SIG-M5 treated with dmso at 0.1 percent for 504 hours (cell line): ENCODE results near the gene SRGAP1.

ENCODE experiments used
- DNase-seq: peaks from one replicate; lab custom pipeline; 2025; ENCODE audit not compliant: unreplicated experiment; lab: John Stamatoyannopoulos, UW

The SRGAP1 gene

GRCh38 chr12:63844391-63845341, at the start of gene SRGAP1:
TSS of gene SRGAP1 (plus strand) at chr12:63844700. CDS start at chr12:63844817, 117 bp downstream.
- peak; percentile 59 for DNase-seq

GRCh38 chr12:63795032-63795687, 49.3 kb upstream of the SRGAP1 start:
- DNase-seq = no peak

GRCh38 chr12:63795944-63796343, 48.6 kb upstream of the SRGAP1 start:
- DNase-seq = no peak

GRCh38 chr12:63802012-63802608, 42.4 kb upstream of the SRGAP1 start:
- DNase-seq = peak; percentile 26

GRCh38 chr12:63804746-63805145, 39.8 kb upstream of the SRGAP1 start:
- no peak for DNase-seq

- no peak for DNase-seq
Measured at GRCh38 chr12:63805704-63806672, 38.5 kb upstream of the SRGAP1 start.

GRCh38 chr12:63808631-63809030, 35.9 kb upstream of the SRGAP1 start:
- no peak for DNase-seq

- no peak for DNase-seq
Measured at GRCh38 chr12:63809566-63809965, 34.9 kb upstream of the SRGAP1 start.

GRCh38 chr12:63811334-63811733, 33.2 kb upstream of the SRGAP1 start:
- no peak for DNase-seq

- DNase-seq = no peak
Measured at GRCh38 chr12:63811755-63812154, 32.7 kb upstream of the SRGAP1 start.

GRCh38 chr12:63814146-63814772, 30.2 kb upstream of the SRGAP1 start:
- DNase-seq = no peak

- no peak for DNase-seq
Measured at GRCh38 chr12:63815482-63815852, 29.0 kb upstream of the SRGAP1 start.

- DNase-seq = no peak
Measured at GRCh38 chr12:63816031-63816430, 28.5 kb upstream of the SRGAP1 start.

- DNase-seq = no peak
Measured at GRCh38 chr12:63820427-63820826, 24.1 kb upstream of the SRGAP1 start.

GRCh38 chr12:63821781-63822251, 22.7 kb upstream of the SRGAP1 start:
- DNase-seq = no peak

GRCh38 chr12:63822352-63822751, 22.1 kb upstream of the SRGAP1 start:
- DNase-seq = no peak

GRCh38 chr12:63823040-63823439, 21.5 kb upstream of the SRGAP1 start:
- no peak for DNase-seq

- peak; percentile 81 for DNase-seq
Measured at GRCh38 chr12:63826006-63826585, 18.4 kb upstream of the SRGAP1 start.

GRCh38 chr12:63828867-63829266, 15.6 kb upstream of the SRGAP1 start:
- DNase-seq = no peak

- no peak for DNase-seq
Measured at GRCh38 chr12:63836046-63836445, 8.5 kb upstream of the SRGAP1 start.
